OCI-LY1 (cell line): ENCODE results near the gene CELF4.

Experiments
- H2AFZ ChIP-seq: fragments of 200-600 bp; sonication (generic), shearing (Covaris generic); 2 replicates; pipeline ENCODE4 v1.6.0; 2014; ENCODE audit warnings: antibody characterized with exemption, mild to moderate bottlenecking, low read length
- H3F3A ChIP-seq: fragments of 200-600 bp; sonication (generic), shearing (Covaris generic); 2 replicates; pipeline ENCODE4 v1.6.0; 2014; ENCODE audit warnings: mild to moderate bottlenecking, antibody characterized with exemption, low read length, moderate library complexity; ENCODE audit not compliant: insufficient read depth
- H3K27ac ChIP-seq: fragments of 200-600 bp; sonication (generic); 2 replicates; pipeline ENCODE4 v1.5.1; 2014; ENCODE audit warnings: low read length, mixed run types, mild to moderate bottlenecking, low read depth; ENCODE audit not compliant: poor library complexity, severe bottlenecking
- H3K27me3 ChIP-seq: fragments of 200-600 bp; sonication (generic); 2 replicates; pipeline ENCODE4 v1.6.0; 2014; ENCODE audit warnings: antibody characterized with exemption, mild to moderate bottlenecking, low read length, moderate library complexity; ENCODE audit not compliant: insufficient read depth
- H3K36me3 ChIP-seq: fragments of 200-600 bp; sonication (generic); 2 replicates; pipeline ENCODE4 v1.6.1; 2014; ENCODE audit warnings: mild to moderate bottlenecking, antibody characterized with exemption, low read length, moderate library complexity, mixed read lengths; ENCODE audit not compliant: insufficient read depth
- H3K4me1 ChIP-seq: fragments of 200-600 bp; sonication (generic); 2 replicates; pipeline ENCODE4 v1.5.1; 2014; ENCODE audit warnings: mild to moderate bottlenecking, low read length, moderate library complexity; ENCODE audit not compliant: insufficient read depth, severe bottlenecking
- H3K4me2 ChIP-seq: fragments of 200-600 bp; sonication (generic), shearing (Covaris generic); 2 replicates; pipeline ENCODE4 v1.6.1; 2014; ENCODE audit warnings: low read length
- H3K4me3 ChIP-seq: fragments of 200-600 bp; sonication (generic); 2 replicates; pipeline ENCODE4 v1.5.1; 2014; ENCODE audit warnings: low read length, low read depth, mild to moderate bottlenecking, mixed read lengths; ENCODE audit not compliant: poor library complexity, severe bottlenecking
- H3K79me2 ChIP-seq: fragments of 200-600 bp; shearing (Covaris generic); 2 replicates; pipeline ENCODE4 v1.6.1; 2016; ENCODE audit warnings: mixed run types, low read length, mixed read lengths; ENCODE audit not compliant: insufficient read depth
- H3K9ac ChIP-seq: fragments of 200-600 bp; sonication (generic), shearing (Covaris generic); 2 replicates; pipeline ENCODE4 v1.6.1; 2014; ENCODE audit warnings: mild to moderate bottlenecking, low read length, mixed read lengths
- H3K9me2 ChIP-seq: fragments of 200-600 bp; sonication (generic), shearing (Covaris generic); 2 replicates; pipeline ENCODE4 v1.6.1; 2014; ENCODE audit warnings: low read depth, mild to moderate bottlenecking, low read length, mixed read lengths
- H3K9me3 ChIP-seq: fragments of 200-600 bp; shearing (Covaris generic); 2 replicates; pipeline ENCODE4 v1.6.1; 2014; ENCODE audit warnings: low read length, mixed read lengths
- H4K20me1 ChIP-seq: fragments of 200-600 bp; sonication (generic), shearing (Covaris generic); 2 replicates; pipeline ENCODE4 v1.6.0; 2016; ENCODE audit warnings: mild to moderate bottlenecking, low read length; ENCODE audit not compliant: insufficient read depth
- EZH2 ChIP-seq: fragments of 200-600 bp; sonication (generic), shearing (Covaris generic); IDR thresholded peaks from 2 replicates; pipeline ENCODE4 v1.8.0; 2017; ENCODE audit warnings: borderline replicate concordance, mixed run types, mild to moderate bottlenecking, antibody characterized with exemption, low read length, moderate library complexity, mixed read lengths
- TF ChIP-seq, protein P1 (sequence below): fragments of 200-600 bp; sonication (generic), shearing (Covaris generic); IDR thresholded peaks from 2 replicates; pipeline ENCODE4 v1.5.1; 2017; ENCODE audit warnings: mild to moderate bottlenecking, antibody characterized with exemption, low read length, moderate library complexity, mixed read lengths

CELF4 gene

DNA sequence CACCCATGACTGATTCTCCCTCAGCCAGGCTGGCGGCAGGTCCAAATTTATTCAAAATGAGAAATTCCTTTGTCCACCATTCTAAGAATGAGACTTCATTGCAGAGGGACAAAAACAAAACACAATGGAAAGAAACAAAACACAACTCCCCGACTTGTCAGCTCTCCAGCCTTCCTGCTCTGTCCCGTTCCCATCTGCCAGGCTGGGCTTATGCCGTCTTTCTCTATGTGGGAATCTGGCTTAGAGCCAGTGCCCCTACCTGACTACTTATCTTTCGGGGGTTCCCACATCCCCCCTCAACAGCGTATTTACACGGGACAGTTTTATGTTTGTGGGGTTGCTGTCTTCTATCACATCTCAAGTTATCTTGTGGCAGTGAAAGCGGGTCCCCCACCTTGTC is 13.8 kb downstream of the CELF4 start:
- no peaks in the 10 kb centered on the region for H3K9me2 ChIP-seq
- no peaks in the 10 kb centered on the region for H3K9me3 ChIP-seq
- no peak overlapping the region for H3K4me2 ChIP-seq
- no peaks in the 10 kb centered on the region for H3K79me2 ChIP-seq
- TF ChIP-seq, protein P1, sequence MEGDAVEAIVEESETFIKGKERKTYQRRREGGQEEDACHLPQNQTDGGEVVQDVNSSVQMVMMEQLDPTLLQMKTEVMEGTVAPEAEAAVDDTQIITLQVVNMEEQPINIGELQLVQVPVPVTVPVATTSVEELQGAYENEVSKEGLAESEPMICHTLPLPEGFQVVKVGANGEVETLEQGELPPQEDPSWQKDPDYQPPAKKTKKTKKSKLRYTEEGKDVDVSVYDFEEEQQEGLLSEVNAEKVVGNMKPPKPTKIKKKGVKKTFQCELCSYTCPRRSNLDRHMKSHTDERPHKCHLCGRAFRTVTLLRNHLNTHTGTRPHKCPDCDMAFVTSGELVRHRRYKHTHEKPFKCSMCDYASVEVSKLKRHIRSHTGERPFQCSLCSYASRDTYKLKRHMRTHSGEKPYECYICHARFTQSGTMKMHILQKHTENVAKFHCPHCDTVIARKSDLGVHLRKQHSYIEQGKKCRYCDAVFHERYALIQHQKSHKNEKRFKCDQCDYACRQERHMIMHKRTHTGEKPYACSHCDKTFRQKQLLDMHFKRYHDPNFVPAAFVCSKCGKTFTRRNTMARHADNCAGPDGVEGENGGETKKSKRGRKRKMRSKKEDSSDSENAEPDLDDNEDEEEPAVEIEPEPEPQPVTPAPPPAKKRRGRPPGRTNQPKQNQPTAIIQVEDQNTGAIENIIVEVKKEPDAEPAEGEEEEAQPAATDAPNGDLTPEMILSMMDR, result no peak
- TF ChIP-seq EZH2, result no peak
- H3K27ac ChIP-seq, result no peak overlapping the region
- H3F3A ChIP-seq, result no peaks in the 10 kb centered on the region
- H3K4me3 ChIP-seq, result no peak overlapping the region
- H2AFZ ChIP-seq, result no peak overlapping the region
- no peak overlapping the region for H3K9ac ChIP-seq
- H4K20me1 ChIP-seq, result no peaks in the 10 kb centered on the region
- no peaks in the 10 kb centered on the region for H3K27me3 ChIP-seq
- H3K4me1 ChIP-seq, result no peaks in the 10 kb centered on the region
- H3K36me3 ChIP-seq, result no peaks in the 10 kb centered on the region

GRCh38 chr18:37551249-37551648 is 14.3 kb downstream of the CELF4 start:
- no peaks in the 10 kb centered on the region for H3K9me3 ChIP-seq
- no peak overlapping the region for H3K4me3 ChIP-seq
- no peaks in the 10 kb centered on the region for H4K20me1 ChIP-seq
- H3K9ac ChIP-seq, result no peak overlapping the region
- no peak overlapping the region for H3K4me2 ChIP-seq
- no peak overlapping the region for H2AFZ ChIP-seq
- no peaks in the 10 kb centered on the region for H3K4me1 ChIP-seq
- no peaks in the 10 kb centered on the region for H3K9me2 ChIP-seq
- no peaks in the 10 kb centered on the region for H3K79me2 ChIP-seq
- H3K27ac ChIP-seq, result no peak overlapping the region
- H3K36me3 ChIP-seq, result no peaks in the 10 kb centered on the region
- H3K27me3 ChIP-seq, result no peaks in the 10 kb centered on the region
- no peak for TF ChIP-seq EZH2
- TF ChIP-seq, protein P1, result no peak
- no peaks in the 10 kb centered on the region for H3F3A ChIP-seq

GRCh38 chr18:37550118-37550875 is 15.3 kb downstream of the CELF4 start:
- H3K4me3 ChIP-seq, result no peak overlapping the region
- no peaks in the 10 kb centered on the region for H4K20me1 ChIP-seq
- H3K9me3 ChIP-seq, result no peaks in the 10 kb centered on the region
- H3K79me2 ChIP-seq, result no peaks in the 10 kb centered on the region
- no peak for TF ChIP-seq EZH2
- TF ChIP-seq, protein P1, result no peak
- no peak overlapping the region for H3K4me2 ChIP-seq
- no peaks in the 10 kb centered on the region for H3F3A ChIP-seq
- H3K27me3 ChIP-seq, result no peaks in the 10 kb centered on the region
- H3K4me1 ChIP-seq, result no peaks in the 10 kb centered on the region
- no peak overlapping the region for H3K9ac ChIP-seq
- H3K36me3 ChIP-seq, result no peaks in the 10 kb centered on the region
- no peak overlapping the region for H2AFZ ChIP-seq
- H3K27ac ChIP-seq, result no peak overlapping the region
- H3K9me2 ChIP-seq, result no peaks in the 10 kb centered on the region
